PC-3 (cell line): ENCODE measurements around the gene PRSS36. TPM values are rescaled to one million over a fixed set of nuclear protein-coding genes. Genes with fewer than 3 reads are reported as not detected.

ENCODE experiments used
- ATAC-seq: fragments of 200-7000 bp; cut with Tn5 transposase; 2 replicates; pipeline ENCODE4 v1.9.1; 2020; ENCODE audit warnings: mild to moderate bottlenecking, moderate library complexity
- BruUV-seq: library from RNA; stranded (reverse); fragments of 400-500 nt; replicated peaks from 2 replicates; lab custom pipeline; 2021; lab: Mats Ljungman, UMichigan
- CTCF ChIA-PET: fragments of 300-600 bp; sonication (Branson Sonifier 250); formaldehyde crosslinking; loops from one replicate; lab custom pipeline; 2022; ENCODE audit warnings: antibody characterized with exemption; lab: Charles Lee
- POLR2A ChIA-PET: fragments of 300-600 bp; sonication (Branson Sonifier 250); formaldehyde crosslinking; loops from one replicate; lab custom pipeline; 2022; ENCODE audit warnings: antibody characterized with exemption; ENCODE audit not compliant: unreplicated experiment; lab: Charles Lee
- DNase-seq: peaks from one replicate; pipeline ENCODE4 v3.0.0-alpha.2; 2015
- H2AFZ ChIP-seq: fragments of 300-600 bp; sonication (generic); 2 replicates; pipeline ENCODE4 v1.6.0; 2016; ENCODE audit warnings: antibody characterized with exemption, low read length
- H3F3A ChIP-seq: fragments of 300-600 bp; sonication (generic); one replicate; pipeline ENCODE4 v1.6.0; 2017; ENCODE audit warnings: antibody characterized with exemption, low read length, control low read depth, mild to moderate bottlenecking; ENCODE audit not compliant: unreplicated experiment
- H3K27ac ChIP-seq: fragments of 300-600 bp; sonication (generic); 2 replicates; pipeline ENCODE4 v1.5.1; 2016; ENCODE audit warnings: mild to moderate bottlenecking, low read length
- H3K27me3 ChIP-seq: fragments of 300-600 bp; sonication (generic); 2 replicates; pipeline ENCODE4 v1.6.1; 2016; ENCODE audit warnings: low read length, mixed read lengths
- H3K36me3 ChIP-seq: fragments of 300-600 bp; sonication (generic); 2 replicates; pipeline ENCODE4 v1.6.1; 2016; ENCODE audit warnings: low read depth, mixed run types, low read length, mixed read lengths
- H3K4me1 ChIP-seq: fragments of 300-600 bp; sonication (generic); 2 replicates; pipeline ENCODE4 v1.5.1; 2016; ENCODE audit warnings: low read length; ENCODE audit not compliant: insufficient read depth
- H3K4me2 ChIP-seq: fragments of 300-600 bp; sonication (generic); 2 replicates; pipeline ENCODE4 v1.6.0; 2016; ENCODE audit warnings: low read length
- H3K4me3 ChIP-seq: fragments of 300-600 bp; sonication (generic); 2 replicates; pipeline ENCODE4 v1.5.1; 2016; ENCODE audit warnings: mild to moderate bottlenecking, low read length, mixed read lengths
- H3K79me2 ChIP-seq: fragments of 300-600 bp; sonication (generic); 2 replicates; pipeline ENCODE4 v1.6.1; 2017; ENCODE audit warnings: low read length, mixed read lengths
- H3K9ac ChIP-seq: fragments of 300-600 bp; sonication (generic); 2 replicates; pipeline ENCODE4 v1.6.0; 2016; ENCODE audit warnings: mild to moderate bottlenecking, low read length
- H3K9me2 ChIP-seq: fragments of 300-600 bp; sonication (generic); replicated peaks from 2 replicates; pipeline ENCODE4 v1.6.1; 2016; ENCODE audit warnings: mixed run types, low read length, mixed read lengths
- H3K9me3 ChIP-seq: fragments of 300-600 bp; sonication (generic); 2 replicates; pipeline ENCODE4 v1.6.1; 2016; ENCODE audit warnings: low read length, mixed read lengths
- H4K20me1 ChIP-seq: fragments of 300-600 bp; sonication (generic); 2 replicates; pipeline ENCODE4 v1.6.1; 2016; ENCODE audit warnings: low read length, mixed read lengths
- CTCF ChIP-seq: fragments of 300-600 bp; sonication (generic); conservative IDR thresholded peaks from 2 replicates; pipeline ENCODE4 v1.5.1; 2017; ENCODE audit warnings: antibody characterized with exemption, low read depth, mild to moderate bottlenecking, low read length
- EZH2 ChIP-seq: fragments of 300-600 bp; sonication (generic); IDR thresholded peaks from one replicate; pipeline ENCODE4 v1.6.1; 2017; ENCODE audit warnings: antibody characterized with exemption, mild to moderate bottlenecking, low read length; ENCODE audit not compliant: unreplicated experiment
- EZH2phosphoT487 ChIP-seq: fragments of 300-600 bp; sonication (generic); IDR thresholded peaks from 2 replicates; pipeline ENCODE4 v1.6.1; 2018; ENCODE audit warnings: mild to moderate bottlenecking, antibody characterized with exemption, low read length, borderline replicate concordance
- intact Hi-C: fragments of 100-400 bp; cut with micrococcal nuclease; formaldehyde crosslinking; loops from 2 replicates; pipeline ENCODE4 v1.9.0; 2023
- total RNA-seq: library from RNA; depleted of rRNA; stranded (reverse); fragments of >200 nt; gene quantifications from 2 replicates; pipeline ENCODE4 v1.2.3, GENCODE V29; 2014

The PRSS36 gene
- total RNA-seq, 1 experiment from 2014 or later = 0.51 TPM

DNA sequence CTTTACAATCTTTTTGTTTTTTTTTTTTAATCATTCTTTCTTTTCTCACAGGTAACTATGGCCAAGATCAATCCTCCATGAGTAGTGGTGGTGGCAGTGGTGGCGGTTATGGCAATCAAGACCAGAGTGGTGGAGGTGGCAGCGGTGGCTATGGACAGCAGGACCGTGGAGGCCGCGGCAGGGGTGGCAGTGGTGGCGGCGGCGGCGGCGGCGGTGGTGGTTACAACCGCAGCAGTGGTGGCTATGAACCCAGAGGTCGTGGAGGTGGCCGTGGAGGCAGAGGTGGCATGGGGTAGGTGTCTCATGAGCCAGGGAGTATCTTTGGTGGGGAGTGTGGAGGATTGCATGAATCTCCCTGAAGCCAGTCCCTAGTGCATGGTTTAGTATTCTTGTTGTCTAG lies 35.0 kb upstream of the PRSS36 start:
- H3K36me3 ChIP-seq = peaks cover 83% of the 10 kb centered on the region
- H3K4me2 ChIP-seq = no peak overlapping the region
- DNase-seq = no peak
- ATAC-seq = no peak
- H3K27ac ChIP-seq = no peak overlapping the region
- no peaks in the 10 kb centered on the region for H3F3A ChIP-seq
- H4K20me1 ChIP-seq = peaks cover 91% of the 10 kb centered on the region
- intact Hi-C loops = no loop called here
- H3K79me2 ChIP-seq = peaks cover 77% of the 10 kb centered on the region
- ChIA-PET POLR2A (no interaction called here), CTCF (no interaction called here)
- TF ChIP-seq CTCF (no peak), EZH2 (no peak)
- no peak overlapping the region for H3K4me3 ChIP-seq
- no peak overlapping the region for H2AFZ ChIP-seq
- H3K4me1 ChIP-seq = 0 out of 2 replicates have a peak, but pooled peaks cover 6% of the 10 kb centered on the region
- no TSS peak for BruUV-seq
- H3K9ac ChIP-seq = no peak overlapping the region
- no peaks in the 10 kb centered on the region for H3K9me3 ChIP-seq
- no peaks in the 10 kb centered on the region for H3K27me3 ChIP-seq
- no peaks in the 10 kb centered on the region for H3K9me2 ChIP-seq

DNA sequence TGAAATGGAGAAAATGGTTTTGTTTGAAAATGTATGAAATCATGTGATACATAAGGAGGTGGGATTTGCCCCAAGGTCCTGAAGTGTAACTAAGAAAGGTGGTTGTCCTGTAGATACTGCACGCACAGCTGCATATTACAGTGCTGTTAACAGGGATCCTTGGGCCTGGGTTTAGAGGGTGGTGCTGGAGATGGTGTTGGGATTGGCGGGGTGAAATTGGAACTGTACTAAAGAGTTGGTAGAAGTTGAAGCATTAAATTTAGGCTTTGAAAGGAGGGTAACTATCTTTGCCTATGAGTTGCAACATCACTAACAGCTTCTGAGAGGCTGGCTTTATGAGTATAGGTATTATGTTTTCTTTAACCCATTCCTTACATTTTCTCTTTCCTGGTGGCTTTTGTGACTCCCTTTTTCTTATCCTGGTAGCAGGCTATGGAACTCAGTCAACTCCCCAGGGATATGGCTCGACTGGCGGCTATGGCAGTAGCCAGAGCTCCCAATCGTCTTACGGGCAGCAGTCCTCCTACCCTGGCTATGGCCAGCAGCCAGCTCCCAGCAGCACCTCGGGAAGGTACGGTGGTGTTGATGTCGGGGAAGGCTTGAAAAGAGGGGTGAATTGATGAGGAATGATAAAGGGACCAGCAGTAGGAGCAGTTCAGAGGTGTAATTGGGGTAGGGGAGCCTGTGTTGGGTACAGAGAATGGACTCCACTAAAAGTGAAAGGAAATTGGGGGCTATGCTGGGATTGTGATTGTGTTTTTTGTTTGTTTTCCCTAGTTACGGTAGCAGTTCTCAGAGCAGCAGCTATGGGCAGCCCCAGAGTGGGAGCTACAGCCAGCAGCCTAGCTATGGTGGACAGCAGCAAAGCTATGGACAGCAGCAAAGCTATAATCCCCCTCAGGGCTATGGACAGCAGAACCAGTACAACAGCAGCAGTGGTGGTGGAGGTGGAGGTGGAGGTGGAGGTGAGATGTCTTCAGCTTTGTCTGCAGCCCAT lies 33.9 kb upstream of the PRSS36 start:
- H3K9me2 ChIP-seq = no peaks in the 10 kb centered on the region
- TSS peak; percentile 2 for BruUV-seq
- peaks cover 84% of the 10 kb centered on the region for H3K79me2 ChIP-seq
- H2AFZ ChIP-seq = no peak overlapping the region
- H4K20me1 ChIP-seq = peaks cover 79% of the 10 kb centered on the region
- no peak overlapping the region for H3K27ac ChIP-seq
- DNase-seq (no peak), ATAC-seq (no peak)
- H3K4me1 ChIP-seq = peaks cover 10% of the 10 kb centered on the region; the same call in 1 of the 2 replicates
- H3K27me3 ChIP-seq = no peaks in the 10 kb centered on the region
- H3F3A ChIP-seq = no peaks in the 10 kb centered on the region
- H3K36me3 ChIP-seq = peaks cover 72% of the 10 kb centered on the region
- POLR2A ChIA-PET = interaction anchor here (0.5 kb wide), 1 partner anchor 83 kb away, joined by 3 read pairs; no protein-coding TSS in a partner anchor
- peak overlapping the region; percentile 93; the same call in 1 of the 2 replicates for H3K4me2 ChIP-seq
- TF ChIP-seq EZH2 (no peak), EZH2phosphoT487 (no peak), CTCF (no peak)
- intact Hi-C loops = no loop called here
- no peak overlapping the region for H3K9ac ChIP-seq
- CTCF ChIA-PET = interaction anchor here (0.6 kb wide), 1 partner anchor 18 kb away, joined by 4 read pairs; no protein-coding TSS in a partner anchor
- peak overlapping the region; percentile 98; the same call in 1 of the 2 replicates for H3K4me3 ChIP-seq
- H3K9me3 ChIP-seq = no peaks in the 10 kb centered on the region
